ENCODE measurements around the gene MCM9. TPM values are rescaled to one million over a fixed set of nuclear protein-coding genes. Genes with fewer than 3 reads are reported as not detected.

MCM9 gene
- total RNA-seq, 1 experiment from 2014 or later: 18.6 TPM

DNA sequence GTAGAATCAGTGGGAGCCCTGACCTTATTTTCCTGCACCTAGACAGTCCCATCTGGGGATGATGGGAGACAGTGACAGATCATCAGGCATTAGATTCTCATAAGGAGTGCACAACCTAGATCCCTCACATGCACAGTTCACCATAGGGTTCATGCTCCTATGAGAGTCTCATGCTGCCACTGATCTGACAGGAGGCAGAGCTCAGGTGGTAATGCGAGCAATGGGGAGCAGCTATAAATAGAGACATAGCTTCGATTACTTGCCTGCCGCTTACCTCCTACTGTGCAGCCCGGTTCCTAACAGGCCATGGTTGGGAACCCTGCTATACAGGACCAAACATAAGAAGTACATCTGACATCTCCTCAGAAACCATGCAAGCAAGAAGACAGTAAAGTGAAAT lies 72.5 kb downstream of the MCM9 start:
- no peaks in the 10 kb centered on the region for H4K20me1 ChIP-seq (ENCODE audit: control insufficient read depth, insufficient read depth, insufficient read length)
- H3K56ac ChIP-seq (ENCODE audit: insufficient read length, low read depth, low read length): no peak overlapping the region
- WGBS (ENCODE audit: extremely low coverage, insufficient read length, low lambda C conversion rate): no CpG with 5 or more reads among the region's 4 CpGs
- H3K23ac ChIP-seq (ENCODE audit: insufficient read length, low read depth, low read length): no peak overlapping the region
- TF ChIP-seq, protein P1, sequence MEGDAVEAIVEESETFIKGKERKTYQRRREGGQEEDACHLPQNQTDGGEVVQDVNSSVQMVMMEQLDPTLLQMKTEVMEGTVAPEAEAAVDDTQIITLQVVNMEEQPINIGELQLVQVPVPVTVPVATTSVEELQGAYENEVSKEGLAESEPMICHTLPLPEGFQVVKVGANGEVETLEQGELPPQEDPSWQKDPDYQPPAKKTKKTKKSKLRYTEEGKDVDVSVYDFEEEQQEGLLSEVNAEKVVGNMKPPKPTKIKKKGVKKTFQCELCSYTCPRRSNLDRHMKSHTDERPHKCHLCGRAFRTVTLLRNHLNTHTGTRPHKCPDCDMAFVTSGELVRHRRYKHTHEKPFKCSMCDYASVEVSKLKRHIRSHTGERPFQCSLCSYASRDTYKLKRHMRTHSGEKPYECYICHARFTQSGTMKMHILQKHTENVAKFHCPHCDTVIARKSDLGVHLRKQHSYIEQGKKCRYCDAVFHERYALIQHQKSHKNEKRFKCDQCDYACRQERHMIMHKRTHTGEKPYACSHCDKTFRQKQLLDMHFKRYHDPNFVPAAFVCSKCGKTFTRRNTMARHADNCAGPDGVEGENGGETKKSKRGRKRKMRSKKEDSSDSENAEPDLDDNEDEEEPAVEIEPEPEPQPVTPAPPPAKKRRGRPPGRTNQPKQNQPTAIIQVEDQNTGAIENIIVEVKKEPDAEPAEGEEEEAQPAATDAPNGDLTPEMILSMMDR (conservative IDR thresholded peaks at IDR 0.05): no peak
- no peaks in the 10 kb centered on the region for H3K27me3 ChIP-seq (ENCODE audit: insufficient read depth, low read length)
- H3K4me2 ChIP-seq (ENCODE audit: insufficient read depth, insufficient read length, low read length): no peak overlapping the region
- H3K27ac Mint-ChIP-seq: no peak overlapping the region; a peak in 1 of 7 replicates
- no peak overlapping the region for H2BK5ac ChIP-seq (ENCODE audit: insufficient read length, low read length)
- H3K79me2 ChIP-seq (ENCODE audit: insufficient read depth, low read length): no peaks in the 10 kb centered on the region
- no peak overlapping the region for H3K18ac ChIP-seq (ENCODE audit: insufficient read length, low read depth, low read length)
- no peak overlapping the region for H3T11ph ChIP-seq (ENCODE audit: low read length)
- H3K4me1 ChIP-seq (ENCODE audit: insufficient read depth, low read length): no peaks in the 10 kb centered on the region; the same call in 1 of the 2 replicates
- DNase-seq: no peak
- H2AK5ac ChIP-seq (ENCODE audit: insufficient read length, low read length): no peak overlapping the region
- no peak overlapping the region for H3K4ac ChIP-seq (ENCODE audit: low read depth, low read length)
- no peak overlapping the region for H2AFZ ChIP-seq (ENCODE audit: low read length)
- no peaks in the 10 kb centered on the region for H3K9me3 ChIP-seq (ENCODE audit: control insufficient read depth, low read depth, low read length)
- no peaks in the 10 kb centered on the region for H3K27me3 Mint-ChIP-seq (ENCODE audit: low read depth)
- H3K23me2 ChIP-seq (ENCODE audit: insufficient read length, low read depth, low read length, poor library complexity, severe bottlenecking): no peaks in the 10 kb centered on the region
- H2BK120ac ChIP-seq (ENCODE audit: low read depth, low read length, poor library complexity, severe bottlenecking): no peak overlapping the region
- H3K27ac ChIP-seq (ENCODE audit: insufficient read length, low read depth, low read length): no peak overlapping the region
- no peak overlapping the region for H4K8ac ChIP-seq (replicated peaks; ENCODE audit: insufficient read length, low read depth, low read length)
- no peak overlapping the region for H2BK15ac ChIP-seq (ENCODE audit: low read depth, low read length)
- H4K5ac ChIP-seq (ENCODE audit: insufficient read length, low read depth, low read length): no peak overlapping the region
- H3K79me1 ChIP-seq (ENCODE audit: insufficient read depth, low read depth, low read length, poor library complexity, severe bottlenecking): no peaks in the 10 kb centered on the region
- peaks cover 7 to 11% of the 10 kb centered on the region in 2 experiments for H3K9me3 Mint-ChIP-seq
- H3K4me1 Mint-ChIP-seq: peaks cover 4 to 13% of the 10 kb centered on the region in 2 experiments; a peak in 3 of 4 replicates
- H4K91ac ChIP-seq (ENCODE audit: insufficient read length, low read depth, low read length): no peak overlapping the region
- H2BK20ac ChIP-seq (ENCODE audit: low read depth, low read length, poor library complexity, severe bottlenecking): no peak overlapping the region
- no peak overlapping the region for H3K14ac ChIP-seq (ENCODE audit: insufficient read depth, low read length)
- H3K36me3 Mint-ChIP-seq (ENCODE audit: insufficient read depth in 1 of 3, low read depth in 3 of 3): peaks cover 6 to 12% (median 8%) of the 10 kb centered on the region in 3 experiments
- H2BK12ac ChIP-seq (ENCODE audit: insufficient read length, low read depth, low read length): no peak overlapping the region
- no peak overlapping the region for H3K4me3 Mint-ChIP-seq
- no peak overlapping the region for H3K9ac ChIP-seq (ENCODE audit: extremely low read depth, insufficient read length, low read length)

Measured in H9 (cell line).